OCI-LY1 (cell line): ENCODE data around the gene NOG.

Experiments used
- H2AFZ ChIP-seq: fragments of 200-600 bp; sonication (generic), shearing (Covaris generic); 2 replicates; pipeline ENCODE4 v1.6.0; 2014; ENCODE audit warnings: antibody characterized with exemption, mild to moderate bottlenecking, low read length
- H3F3A ChIP-seq: fragments of 200-600 bp; sonication (generic), shearing (Covaris generic); 2 replicates; pipeline ENCODE4 v1.6.0; 2014; ENCODE audit warnings: mild to moderate bottlenecking, antibody characterized with exemption, low read length, moderate library complexity; ENCODE audit not compliant: insufficient read depth
- H3K27ac ChIP-seq: fragments of 200-600 bp; sonication (generic); 2 replicates; pipeline ENCODE4 v1.5.1; 2014; ENCODE audit warnings: low read length, mixed run types, mild to moderate bottlenecking, low read depth; ENCODE audit not compliant: poor library complexity, severe bottlenecking
- H3K27me3 ChIP-seq: fragments of 200-600 bp; sonication (generic); 2 replicates; pipeline ENCODE4 v1.6.0; 2014; ENCODE audit warnings: antibody characterized with exemption, mild to moderate bottlenecking, low read length, moderate library complexity; ENCODE audit not compliant: insufficient read depth
- H3K36me3 ChIP-seq: fragments of 200-600 bp; sonication (generic); 2 replicates; pipeline ENCODE4 v1.6.1; 2014; ENCODE audit warnings: mild to moderate bottlenecking, antibody characterized with exemption, low read length, moderate library complexity, mixed read lengths; ENCODE audit not compliant: insufficient read depth
- H3K4me1 ChIP-seq: fragments of 200-600 bp; sonication (generic); 2 replicates; pipeline ENCODE4 v1.5.1; 2014; ENCODE audit warnings: mild to moderate bottlenecking, low read length, moderate library complexity; ENCODE audit not compliant: insufficient read depth, severe bottlenecking
- H3K4me2 ChIP-seq: fragments of 200-600 bp; sonication (generic), shearing (Covaris generic); 2 replicates; pipeline ENCODE4 v1.6.1; 2014; ENCODE audit warnings: low read length
- H3K4me3 ChIP-seq: fragments of 200-600 bp; sonication (generic); 2 replicates; pipeline ENCODE4 v1.5.1; 2014; ENCODE audit warnings: low read length, low read depth, mild to moderate bottlenecking, mixed read lengths; ENCODE audit not compliant: poor library complexity, severe bottlenecking
- H3K79me2 ChIP-seq: fragments of 200-600 bp; shearing (Covaris generic); 2 replicates; pipeline ENCODE4 v1.6.1; 2016; ENCODE audit warnings: mixed run types, low read length, mixed read lengths; ENCODE audit not compliant: insufficient read depth
- H3K9ac ChIP-seq: fragments of 200-600 bp; sonication (generic), shearing (Covaris generic); 2 replicates; pipeline ENCODE4 v1.6.1; 2014; ENCODE audit warnings: mild to moderate bottlenecking, low read length, mixed read lengths
- H3K9me2 ChIP-seq: fragments of 200-600 bp; sonication (generic), shearing (Covaris generic); 2 replicates; pipeline ENCODE4 v1.6.1; 2014; ENCODE audit warnings: low read depth, mild to moderate bottlenecking, low read length, mixed read lengths
- H3K9me3 ChIP-seq: fragments of 200-600 bp; shearing (Covaris generic); 2 replicates; pipeline ENCODE4 v1.6.1; 2014; ENCODE audit warnings: low read length, mixed read lengths
- H4K20me1 ChIP-seq: fragments of 200-600 bp; sonication (generic), shearing (Covaris generic); 2 replicates; pipeline ENCODE4 v1.6.0; 2016; ENCODE audit warnings: mild to moderate bottlenecking, low read length; ENCODE audit not compliant: insufficient read depth
- CTCF ChIP-seq: fragments of 200-600 bp; sonication (generic), shearing (Covaris generic); IDR thresholded peaks from 2 replicates; pipeline ENCODE4 v1.5.1; 2017; ENCODE audit warnings: mild to moderate bottlenecking, antibody characterized with exemption, low read length, moderate library complexity, mixed read lengths
- EZH2 ChIP-seq: fragments of 200-600 bp; sonication (generic), shearing (Covaris generic); IDR thresholded peaks from 2 replicates; pipeline ENCODE4 v1.8.0; 2017; ENCODE audit warnings: borderline replicate concordance, mixed run types, mild to moderate bottlenecking, antibody characterized with exemption, low read length, moderate library complexity, mixed read lengths

The NOG gene

GRCh38 chr17:56593646-56594319, at the start of gene NOG:
NOG (plus strand) TSS chr17:56593699; CDS start chr17:56594224, 525 bp downstream.
- Histone ChIP-seq H3K9me3 (no peaks in the 10 kb centered on the region), H3K36me3 (no peaks in the 10 kb centered on the region), H3K79me2 (no peaks in the 10 kb centered on the region), H3K4me3 (no peak within 1 kb of the TSS), H3K27ac (no peak within 1 kb of the TSS), H4K20me1 (no peaks in the 10 kb centered on the region), H3K27me3 (peaks cover 8% of the 10 kb centered on the region; the same call in 1 of the 2 replicates), H3K4me1 (no peaks in the 10 kb centered on the region), H3F3A (no peaks in the 10 kb centered on the region), H3K9me2 (no peaks in the 10 kb centered on the region), H3K4me2 (peak within 1 kb of the TSS; percentile 36; the same call in 1 of the 2 replicates), H2AFZ (no peak within 1 kb of the TSS), H3K9ac (no peak within 1 kb of the TSS)
- TF ChIP-seq CTCF (no peak), EZH2 (no peak)

GRCh38 chr17:56545106-56545505, 48.4 kb upstream of the NOG start:
- H3K27ac ChIP-seq: no peak overlapping the region
- no peaks in the 10 kb centered on the region for H3K36me3 ChIP-seq
- no peak overlapping the region for H3K4me3 ChIP-seq
- H2AFZ ChIP-seq: no peak overlapping the region
- no peaks in the 10 kb centered on the region for H3K9me3 ChIP-seq
- no peak overlapping the region for H3K4me2 ChIP-seq
- H3K9ac ChIP-seq: no peak overlapping the region
- no peak for TF ChIP-seq CTCF
- no peak for TF ChIP-seq EZH2
- no peaks in the 10 kb centered on the region for H4K20me1 ChIP-seq
- no peaks in the 10 kb centered on the region for H3K4me1 ChIP-seq
- H3K79me2 ChIP-seq: no peaks in the 10 kb centered on the region
- no peaks in the 10 kb centered on the region for H3F3A ChIP-seq
- H3K27me3 ChIP-seq: no peaks in the 10 kb centered on the region
- no peaks in the 10 kb centered on the region for H3K9me2 ChIP-seq

- H3K9ac ChIP-seq: no peak overlapping the region
- H3K27me3 ChIP-seq: no peaks in the 10 kb centered on the region
- no peaks in the 10 kb centered on the region for H3K9me3 ChIP-seq
- no peaks in the 10 kb centered on the region for H4K20me1 ChIP-seq
- no peaks in the 10 kb centered on the region for H3K9me2 ChIP-seq
- H3K4me3 ChIP-seq: no peak overlapping the region
- H3K4me2 ChIP-seq: no peak overlapping the region
- H3K36me3 ChIP-seq: no peaks in the 10 kb centered on the region
- TF ChIP-seq EZH2 (no peak), CTCF (no peak)
- H3K27ac ChIP-seq: no peak overlapping the region
- H3K79me2 ChIP-seq: no peaks in the 10 kb centered on the region
- H3F3A ChIP-seq: no peaks in the 10 kb centered on the region
- H3K4me1 ChIP-seq: no peaks in the 10 kb centered on the region
- no peak overlapping the region for H2AFZ ChIP-seq
Measured at GRCh38 chr17:56545930-56546329, 47.6 kb upstream of the NOG start.
